Fibroblast of upper back skin (primary cell): ENCODE measurements around the gene EXT2.

ENCODE experiments used
- DNase-seq: peaks from one replicate; pipeline ENCODE4 v3.0.0-alpha.2; 2013

EXT2 gene

DNA sequence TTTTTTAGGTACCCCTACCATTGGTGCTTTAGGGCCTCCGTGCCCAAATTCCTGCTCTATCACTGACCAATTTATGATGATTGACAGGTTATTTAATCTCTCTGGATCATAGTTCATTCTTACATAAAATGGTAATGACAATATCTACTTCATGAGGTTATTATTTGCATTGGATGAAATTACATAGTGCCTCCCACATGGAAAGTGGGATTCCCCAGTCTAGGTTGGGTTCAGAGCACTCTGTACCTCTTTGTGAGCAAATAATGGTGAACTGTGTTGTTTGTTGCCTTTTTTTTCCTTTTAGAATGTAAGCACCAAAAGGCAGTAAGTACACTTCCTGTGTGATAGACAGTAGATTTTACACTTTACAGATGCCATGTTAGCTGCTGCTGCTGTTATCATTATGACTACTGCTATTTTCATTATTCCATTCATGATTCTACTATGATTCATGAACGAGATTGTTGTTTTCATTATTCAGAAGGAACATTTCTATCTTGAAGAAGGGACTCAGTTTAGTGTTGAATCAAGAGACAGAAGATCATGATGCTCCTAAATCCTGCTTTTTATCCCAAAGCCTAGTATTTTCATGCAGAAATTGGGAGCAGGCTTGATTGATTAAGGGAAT lies 113.6 kb downstream of the EXT2 start:
- peak; percentile 11 for DNase-seq

DNA sequence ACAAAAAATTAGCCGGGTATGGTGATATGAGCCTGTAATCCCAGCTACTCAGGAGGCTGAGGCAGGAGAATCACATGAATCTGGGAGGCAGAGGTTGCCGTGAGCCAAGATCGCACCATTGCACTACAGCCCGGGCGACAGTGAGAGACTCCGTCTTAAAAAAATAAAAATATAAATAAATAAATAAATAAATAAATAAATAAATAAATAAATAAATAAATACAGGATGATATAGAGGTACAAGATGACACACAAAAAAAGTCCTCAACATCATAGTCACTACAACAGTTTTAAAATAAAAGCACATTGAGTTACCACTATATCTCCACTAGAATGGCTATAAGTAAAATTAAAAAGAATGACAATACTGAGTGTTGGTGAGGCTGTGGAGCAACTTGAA lies 116.7 kb downstream of the EXT2 start:
- no peak for DNase-seq

DNA sequence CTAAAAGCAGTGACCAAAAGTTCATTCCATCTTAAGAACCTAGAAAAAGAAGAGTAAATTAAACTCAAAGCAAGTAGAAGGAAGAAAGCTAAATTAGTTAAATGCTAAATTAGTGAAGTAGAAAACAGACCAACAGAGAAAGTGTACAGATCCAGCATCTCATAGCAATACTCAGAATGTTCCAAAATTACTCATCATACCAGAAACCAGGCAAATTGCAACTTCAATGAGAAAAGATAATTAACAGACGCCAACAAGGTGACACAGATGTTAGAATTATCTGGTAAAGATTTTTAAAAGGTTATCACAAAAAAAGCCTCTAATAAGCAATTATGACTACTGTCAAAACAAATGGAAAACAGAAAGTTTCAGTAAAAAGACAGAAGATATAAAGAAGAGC lies 117.7 kb downstream of the EXT2 start:
- no peak for DNase-seq

DNA sequence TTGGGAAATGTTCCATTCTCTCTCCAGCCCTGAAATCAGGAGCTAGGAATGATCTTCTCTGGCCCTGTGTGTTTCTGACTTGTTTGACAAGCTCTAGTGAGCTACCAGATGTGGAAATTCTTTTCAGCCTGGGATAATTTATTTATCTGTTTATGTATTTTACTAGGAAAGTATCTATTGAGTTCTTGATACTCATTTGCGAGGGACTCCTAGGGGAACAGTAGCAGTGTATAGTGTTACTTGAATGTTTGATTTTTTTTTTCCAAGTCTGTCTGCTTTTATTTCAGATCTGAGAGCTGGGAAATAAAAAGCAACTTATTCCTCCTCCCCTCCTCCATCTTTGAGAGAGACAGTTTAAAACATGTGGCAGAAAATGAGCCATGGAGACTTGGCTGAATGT lies 122.0 kb downstream of the EXT2 start:
- no peak for DNase-seq

DNA sequence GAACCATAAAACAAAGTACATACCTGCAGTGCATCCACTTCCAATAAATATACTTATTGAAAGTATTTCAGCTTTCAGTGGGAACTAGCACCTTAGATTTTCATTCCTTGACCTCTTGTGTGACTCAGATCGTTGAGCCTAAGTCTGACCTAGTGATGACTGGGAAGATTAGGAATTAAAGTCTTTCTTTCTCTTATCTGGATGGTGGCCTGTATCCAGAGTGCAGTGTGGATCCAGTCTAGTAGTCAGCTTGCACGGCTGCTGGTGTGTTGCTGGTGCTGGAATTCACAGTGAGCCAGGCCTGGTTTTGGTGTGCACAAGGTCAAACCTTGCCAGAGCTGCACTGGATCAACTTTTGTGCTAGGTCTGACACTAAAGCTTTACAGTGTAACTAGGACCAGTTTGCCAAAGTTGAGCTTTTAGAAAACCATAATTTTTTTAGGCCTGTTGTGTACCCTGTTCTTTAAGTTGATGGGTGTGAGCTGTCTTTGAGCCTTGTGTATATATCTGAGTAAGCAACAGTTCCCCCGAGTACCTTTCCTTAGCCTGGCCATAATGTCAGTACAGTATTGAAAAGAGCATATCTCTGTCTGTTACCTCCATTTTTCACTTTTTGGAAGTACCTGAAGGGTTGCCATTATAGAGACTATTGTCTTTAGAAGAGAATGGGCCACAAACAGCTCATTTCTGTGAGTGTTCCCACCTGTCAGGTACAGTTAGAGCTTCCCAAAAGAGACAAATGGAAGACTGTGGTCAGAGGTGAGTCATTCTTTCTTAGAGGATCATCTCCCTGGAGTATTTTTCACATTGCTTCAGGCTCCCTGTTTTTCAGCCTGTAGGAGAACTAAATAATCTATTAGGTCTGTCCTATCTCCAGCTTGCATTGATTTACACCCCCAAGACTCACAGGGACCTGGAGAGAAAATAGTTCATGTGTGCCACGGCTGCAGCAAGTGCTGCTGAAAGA lies 124.6 kb downstream of the EXT2 start:
- peak; percentile 53 for DNase-seq

DNA sequence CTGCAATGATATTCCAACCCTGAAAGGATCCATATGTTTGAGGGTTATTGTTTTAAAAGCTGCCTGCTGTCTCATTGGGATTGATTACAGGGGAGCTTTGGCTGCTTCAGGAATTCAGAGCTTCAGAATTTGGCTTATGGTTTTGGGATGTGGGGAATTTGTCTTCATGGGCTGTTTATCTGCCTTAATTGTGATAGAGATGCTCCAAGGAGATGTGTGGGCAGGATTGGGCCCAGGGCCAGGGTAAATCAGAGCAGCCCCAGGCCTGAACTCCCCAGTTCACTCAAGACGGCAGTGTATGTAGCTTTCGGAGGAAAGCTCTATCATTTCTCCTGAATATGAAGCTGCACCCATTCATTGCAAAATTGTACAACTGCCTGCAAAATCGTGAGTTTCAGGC lies 126.0 kb downstream of the EXT2 start:
- peak; percentile 61 for DNase-seq

DNA sequence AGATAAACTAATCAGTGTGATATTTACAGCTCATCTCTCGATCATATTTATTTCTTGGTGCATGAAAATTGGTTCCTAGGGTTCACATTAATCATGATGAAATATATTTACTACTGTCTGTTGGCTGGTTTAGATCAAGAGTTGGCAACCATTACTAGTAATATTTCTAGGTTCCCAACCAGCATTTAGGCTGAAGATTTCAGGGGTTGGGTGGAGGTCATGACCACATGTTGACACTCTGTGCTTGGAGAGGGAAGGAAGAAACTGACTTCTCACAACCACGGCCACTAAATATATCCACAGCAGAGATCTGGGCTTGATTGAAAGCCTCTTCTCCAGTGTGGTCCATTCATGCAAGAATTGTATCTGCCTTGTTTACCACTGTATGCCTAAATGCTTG lies 126.5 kb downstream of the EXT2 start:
- peak; percentile 45 for DNase-seq

DNA sequence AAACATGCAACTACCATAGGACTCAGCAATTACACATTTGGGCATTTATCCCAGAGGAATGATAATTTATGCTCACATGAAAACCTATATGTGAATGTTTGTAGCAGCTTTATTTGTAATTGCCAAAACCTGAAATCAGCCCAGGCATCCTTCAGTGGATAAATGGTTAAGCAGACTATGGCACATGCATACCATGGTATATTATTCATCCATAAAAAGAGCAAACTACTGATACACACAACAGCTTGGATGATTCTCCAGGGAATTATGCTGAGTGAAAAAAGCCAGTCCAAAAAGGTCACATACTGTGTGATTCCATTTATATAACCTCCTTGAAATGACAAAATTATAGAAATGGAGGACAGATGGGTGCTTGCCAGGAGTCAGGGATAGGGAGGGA lies 127.8 kb downstream of the EXT2 start:
- DNase-seq: peak; percentile 88

DNA sequence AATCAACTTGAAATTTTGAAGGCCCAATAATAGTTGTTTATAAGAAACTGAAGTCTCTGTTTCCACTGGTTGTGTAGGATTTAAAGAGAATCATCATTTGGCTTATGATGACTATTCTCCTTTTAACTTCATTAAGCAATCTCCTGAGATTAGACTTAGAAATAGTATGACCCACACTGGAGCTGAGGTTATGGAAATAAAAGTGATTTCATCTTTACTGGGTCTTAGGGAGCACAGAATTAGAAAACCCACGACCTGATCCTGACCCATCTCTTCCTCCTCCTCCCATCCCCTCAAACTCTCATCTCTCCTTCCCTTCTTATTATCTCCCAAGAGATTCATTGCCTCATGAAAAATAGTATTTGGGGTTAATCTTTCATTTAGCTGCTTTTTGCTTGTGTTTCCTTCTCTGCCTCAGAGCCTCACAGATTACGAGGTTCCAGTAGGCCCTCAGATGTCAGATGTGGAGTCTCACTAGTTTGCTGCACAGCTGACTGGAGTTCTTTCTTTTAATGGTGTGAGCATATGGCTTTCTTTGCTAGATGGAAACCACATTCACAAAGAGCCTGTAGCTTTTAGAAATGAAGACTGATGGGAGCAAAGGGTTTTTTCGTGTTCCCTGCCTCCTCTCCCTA lies 129.5 kb downstream of the EXT2 start:
- no peak for DNase-seq

DNA sequence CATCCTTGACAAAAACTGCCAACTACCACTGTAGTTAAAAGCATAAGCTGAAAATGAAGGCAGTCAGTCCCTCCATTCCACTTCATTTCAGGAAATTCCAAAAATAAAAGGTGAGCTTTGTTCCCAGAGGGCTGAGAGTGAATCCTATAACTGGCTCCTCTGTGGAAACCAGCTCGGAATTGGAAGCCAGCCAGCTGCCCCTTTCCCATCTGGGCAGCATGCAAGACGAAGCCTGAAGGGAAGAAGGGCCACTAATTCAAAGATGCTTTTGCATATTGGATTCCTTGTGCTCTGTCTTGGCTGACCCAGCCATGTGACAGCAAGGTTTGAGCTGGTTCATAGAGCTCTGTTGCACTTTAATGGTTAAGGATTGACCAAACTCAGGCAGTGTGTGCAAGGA lies 131.0 kb downstream of the EXT2 start:
- no peak for DNase-seq

DNA sequence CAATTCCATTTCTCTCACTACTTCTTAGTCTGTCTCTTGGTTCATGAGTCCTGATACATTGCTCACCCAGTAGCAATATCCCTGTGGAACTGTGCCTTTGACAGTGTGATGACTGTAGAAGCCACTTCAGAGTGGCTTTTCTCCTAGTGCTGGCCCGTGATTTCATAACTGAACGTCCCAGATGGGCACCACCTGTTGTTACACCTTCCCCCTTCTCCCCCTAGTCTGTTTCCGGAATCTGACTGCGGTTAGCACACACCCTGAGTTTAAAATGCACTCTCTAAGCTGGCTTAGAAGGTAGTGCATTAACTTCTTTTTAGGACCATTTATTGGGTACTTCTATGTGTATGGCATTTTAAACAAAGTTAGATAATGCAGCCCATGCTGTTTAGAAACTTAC lies 131.5 kb downstream of the EXT2 start:
- DNase-seq: no peak

DNA sequence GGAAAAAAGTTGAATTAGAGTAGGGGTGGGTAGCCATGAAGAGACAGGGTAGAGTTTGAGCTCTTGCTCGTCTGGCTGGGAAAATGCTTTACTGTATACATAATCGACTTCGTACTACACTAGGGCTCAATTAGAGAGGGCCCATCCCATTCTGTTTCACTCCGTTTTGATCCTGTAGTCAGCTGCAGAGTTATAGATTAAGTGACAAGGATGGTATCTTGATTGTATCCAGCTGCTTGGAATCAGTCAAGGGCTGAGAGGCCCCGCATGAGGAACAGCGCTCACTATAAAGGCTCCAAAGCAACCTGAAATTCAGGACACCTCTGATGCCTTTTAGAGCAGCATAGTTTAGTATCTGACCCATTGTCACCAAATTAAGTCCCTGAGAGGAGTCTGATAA lies 132.9 kb downstream of the EXT2 start:
- DNase-seq: no peak

DNA sequence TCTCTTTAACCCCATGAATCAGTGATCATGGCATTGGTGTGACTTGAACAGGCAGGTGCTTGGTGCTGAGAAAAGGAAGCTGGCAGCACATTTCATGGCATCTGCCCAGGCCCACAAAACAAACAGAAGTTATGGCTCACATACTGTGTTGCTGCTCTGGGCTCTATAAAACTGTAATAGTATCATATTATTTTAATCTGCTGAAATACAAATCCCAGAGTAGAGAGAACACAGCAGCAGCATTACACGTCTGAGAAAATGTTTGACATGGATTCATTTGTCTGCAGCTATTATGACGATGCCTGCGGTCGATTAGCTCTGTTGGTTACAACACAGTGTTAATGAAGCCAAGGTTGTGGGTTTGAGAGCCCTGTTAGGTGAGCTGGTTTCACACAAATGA lies 133.6 kb downstream of the EXT2 start:
- peak; percentile 45 for DNase-seq

DNA sequence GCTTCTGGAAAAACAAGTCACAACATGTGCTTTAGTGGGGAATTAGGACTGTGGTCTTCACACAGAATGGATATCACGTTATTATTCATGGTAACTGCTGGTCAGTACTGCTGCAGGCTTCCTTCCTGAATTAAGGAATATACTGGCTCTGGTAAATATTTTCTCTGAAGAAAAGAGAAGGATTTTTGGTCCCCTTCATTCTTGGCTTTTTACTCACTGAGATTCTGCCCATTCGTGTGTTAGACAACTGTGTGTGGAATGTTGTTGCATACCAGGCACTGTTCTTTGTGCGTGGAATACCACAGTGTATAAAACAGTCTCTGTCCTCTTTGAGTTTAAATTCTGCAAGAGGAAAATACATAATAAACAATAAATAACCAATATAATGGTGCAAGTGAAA lies 134.1 kb downstream of the EXT2 start:
- peak; percentile 63 for DNase-seq

DNA sequence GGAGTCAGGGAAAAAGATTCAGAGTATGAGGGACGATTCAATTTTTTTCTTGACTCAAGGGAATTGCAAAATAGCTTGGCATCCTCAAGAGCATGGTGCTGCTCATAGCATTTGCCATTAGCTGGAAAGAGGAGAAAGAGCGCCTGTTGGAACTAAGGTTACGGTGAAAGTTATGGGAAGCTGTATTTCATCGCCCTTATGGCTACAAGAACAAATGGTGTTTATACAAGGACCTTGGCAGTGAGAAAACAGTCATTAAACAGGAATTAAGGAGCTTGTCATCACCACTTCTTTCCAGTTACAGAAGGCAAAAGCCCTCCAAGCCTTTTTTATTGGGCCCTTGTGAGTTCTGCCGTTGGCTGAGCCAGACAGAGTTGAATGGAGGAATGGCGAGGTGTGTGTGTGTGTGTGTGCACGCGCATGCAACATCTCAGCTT lies 140.3 kb downstream of the EXT2 start:
- peak; percentile 72 for DNase-seq

DNA sequence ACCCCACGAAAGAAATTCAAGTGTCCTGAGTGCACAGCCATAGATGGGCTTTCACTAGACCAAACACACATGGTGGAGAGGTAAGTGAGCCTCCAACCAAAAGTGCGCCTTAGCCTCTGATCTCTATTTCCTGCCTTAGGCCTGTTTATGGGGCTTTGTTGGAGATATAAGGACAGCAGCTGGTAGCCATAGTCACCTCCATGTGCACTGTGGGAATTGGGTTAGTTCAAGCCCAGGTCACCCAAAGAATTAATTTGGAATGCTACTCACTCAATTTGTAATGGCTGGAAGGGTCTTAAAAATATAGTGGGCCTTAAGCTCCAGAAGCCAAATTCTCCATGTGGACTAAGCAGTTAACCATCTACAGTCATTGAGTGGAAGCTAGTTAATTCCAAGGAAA lies 140.8 kb downstream of the EXT2 start:
- DNase-seq: no peak

DNA sequence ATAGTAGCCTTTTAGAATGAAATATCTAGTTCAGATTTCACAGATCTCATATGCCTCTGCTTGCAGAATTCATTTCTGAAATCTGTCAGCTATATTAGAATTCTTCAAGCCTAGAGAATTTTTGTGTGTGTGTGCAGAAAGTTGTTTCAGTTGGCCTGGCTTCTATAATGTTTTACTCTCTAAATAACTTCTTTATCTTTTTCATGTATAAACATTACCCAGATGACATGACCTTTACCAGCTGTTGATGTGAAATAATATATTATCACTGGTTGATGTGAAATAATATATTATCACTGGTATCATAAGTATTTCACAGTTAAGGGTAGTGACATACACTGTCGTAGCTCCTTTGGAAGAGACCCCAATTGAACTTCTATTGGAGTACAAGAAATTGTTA lies 141.7 kb downstream of the EXT2 start:
- no peak for DNase-seq

DNA sequence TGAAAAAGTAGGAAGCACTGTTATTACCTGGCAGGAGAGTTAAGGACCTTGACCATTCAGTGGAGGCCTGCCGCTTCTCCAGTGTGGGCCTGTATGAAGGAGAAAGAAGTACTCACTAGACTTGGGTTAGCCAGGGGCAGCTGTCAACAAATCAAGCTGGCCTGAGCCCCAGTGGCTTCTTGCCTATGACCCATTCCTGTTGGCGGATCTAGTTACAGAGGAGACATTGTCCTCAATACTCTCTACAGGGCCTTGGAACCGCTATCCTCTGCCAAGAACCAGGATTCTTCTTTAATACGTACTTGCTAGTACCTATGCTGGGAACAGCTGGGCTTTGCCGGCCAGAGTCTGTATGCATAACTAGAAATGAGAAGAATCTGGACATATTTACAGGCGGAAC lies 146.4 kb downstream of the EXT2 start:
- DNase-seq: no peak

DNA sequence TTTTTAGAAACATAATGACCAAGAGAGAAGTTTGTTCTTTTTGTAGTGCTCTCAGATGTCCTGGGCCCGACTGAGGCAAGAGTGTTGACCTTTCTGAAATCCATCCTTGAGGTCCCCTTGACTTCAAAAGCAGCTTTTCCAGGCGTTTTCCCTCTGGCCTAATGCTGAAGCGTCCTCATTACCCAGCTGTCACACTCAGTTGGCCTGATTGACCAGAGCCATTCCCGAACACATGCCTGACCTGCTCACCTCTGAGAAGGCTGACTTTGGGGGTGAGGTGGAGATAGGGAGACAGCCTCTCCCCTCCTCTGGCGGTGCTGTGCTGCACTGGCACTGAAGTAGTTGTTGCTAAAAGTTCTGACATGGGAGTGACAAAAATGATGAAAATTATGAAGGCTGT lies 147.6 kb downstream of the EXT2 start:
- no peak for DNase-seq

DNA sequence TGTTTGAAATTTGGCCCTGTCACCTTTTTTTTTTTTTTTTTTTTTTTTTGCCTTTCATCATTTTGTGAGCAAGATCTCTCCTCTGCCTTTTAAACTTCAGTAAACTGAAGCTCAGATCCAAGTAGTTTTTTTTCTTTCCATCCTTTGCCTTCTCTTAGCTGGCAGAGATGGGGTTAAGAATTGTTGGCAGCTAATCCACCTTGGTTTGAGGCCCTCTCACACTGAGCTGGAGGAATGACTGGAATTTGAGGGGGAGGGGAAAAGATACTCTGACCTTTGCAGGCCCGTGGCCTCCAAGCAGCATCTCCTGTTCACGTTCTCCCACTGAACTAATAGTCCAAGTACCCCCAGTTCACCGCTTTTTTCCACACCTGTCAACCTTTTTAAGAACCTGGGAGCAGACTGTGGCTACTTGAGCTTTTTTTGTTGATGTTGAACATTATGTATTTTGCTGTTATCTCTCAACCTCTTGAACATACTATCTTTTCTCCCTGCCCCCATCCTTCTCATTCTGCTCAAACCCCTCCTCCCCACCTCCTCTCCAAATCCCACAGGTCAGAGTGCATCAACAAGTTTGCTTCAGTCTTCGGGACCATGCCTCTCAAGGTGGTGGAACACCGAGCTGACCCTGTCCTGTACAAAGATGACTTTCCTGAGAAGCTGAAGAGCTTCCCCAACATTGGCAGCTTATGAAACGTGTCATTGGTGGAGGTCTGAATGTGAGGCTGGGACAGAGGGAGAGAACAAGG lies 148.3 kb downstream of the EXT2 start:
- peak; percentile 88 for DNase-seq

DNA sequence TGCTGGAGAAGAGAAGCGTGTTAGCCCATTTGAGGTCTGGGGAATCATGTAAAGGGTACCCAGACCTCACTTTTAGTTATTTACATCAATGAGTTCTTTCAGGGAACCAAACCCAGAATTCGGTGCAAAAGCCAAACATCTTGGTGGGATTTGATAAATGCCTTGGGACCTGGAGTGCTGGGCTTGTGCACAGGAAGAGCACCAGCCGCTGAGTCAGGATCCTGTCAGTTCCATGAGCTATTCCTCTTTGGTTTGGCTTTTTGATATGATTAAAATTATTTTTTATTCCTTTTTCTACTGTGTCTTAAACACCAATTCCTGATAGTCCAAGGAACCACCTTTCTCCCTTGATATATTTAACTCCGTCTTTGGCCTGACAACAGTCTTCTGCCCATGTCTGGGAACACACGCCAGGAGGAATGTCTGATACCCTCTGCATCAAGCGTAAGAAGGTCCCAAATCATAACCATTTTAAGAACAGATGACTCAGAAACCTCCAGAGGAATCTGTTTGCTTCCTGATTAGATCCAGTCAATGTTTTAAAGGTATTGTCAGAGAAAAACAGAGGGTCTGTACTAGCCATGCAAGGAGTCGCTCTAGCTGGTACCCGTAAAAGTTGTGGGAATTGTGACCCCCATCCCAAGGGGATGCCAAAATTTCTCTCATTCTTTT lies 149.3 kb downstream of the EXT2 start:
- peak; percentile 72 for DNase-seq

DNA sequence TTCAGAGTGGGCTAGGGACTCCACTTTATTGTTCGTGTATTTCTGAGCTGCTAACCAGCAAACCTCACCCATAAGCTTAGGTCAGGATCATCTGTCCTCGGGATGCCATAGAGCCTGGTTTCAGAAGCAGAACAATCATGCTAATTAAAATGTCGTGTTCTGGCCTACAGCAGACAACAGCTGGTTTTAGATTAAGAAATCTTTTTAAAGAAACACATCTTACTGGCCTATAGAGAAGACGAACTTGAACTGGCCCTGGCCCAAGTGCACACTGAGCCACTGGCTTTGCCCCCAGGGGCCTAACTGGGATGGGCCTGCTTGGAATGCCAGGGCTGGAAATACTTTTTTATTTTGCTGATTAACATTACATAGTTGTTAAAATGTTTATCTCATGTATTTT lies 151.2 kb downstream of the EXT2 start:
- peak; percentile 69 for DNase-seq

DNA sequence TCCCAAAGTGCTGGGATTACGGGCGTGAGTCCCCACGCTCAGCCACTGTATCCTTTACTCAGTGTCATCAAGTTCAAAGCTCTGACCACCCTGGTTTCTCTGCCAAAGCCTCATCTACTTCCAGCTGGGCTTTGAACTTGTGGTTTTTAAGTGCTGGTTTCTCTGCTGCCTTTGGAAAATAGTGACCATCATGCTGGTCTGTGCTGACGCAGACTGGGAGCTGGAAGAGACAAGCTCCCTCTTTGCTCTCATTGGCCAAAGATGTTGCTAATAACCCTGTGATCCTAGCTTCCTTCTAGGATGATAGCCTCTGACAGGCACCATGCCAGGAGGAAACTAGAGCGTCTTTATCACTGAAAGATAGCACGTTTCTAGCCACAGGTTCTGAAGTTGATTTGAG lies 152.0 kb downstream of the EXT2 start:
- DNase-seq: no peak
